H9 (cell line): ENCODE data around the gene FBXL5. TPM values are rescaled to one million over a fixed set of nuclear protein-coding genes. Genes with fewer than 3 reads are reported as not detected.

Source experiments
- DNase-seq: peaks from one replicate; pipeline ENCODE4 v3.0.0-alpha.2; 2017
- H2AFZ ChIP-seq: one replicate; pipeline ENCODE4 v1.6.1; 2013; ENCODE audit warnings: mild to moderate bottlenecking, low read length, control low read depth, moderate library complexity
- H2AK5ac ChIP-seq: 2 replicates; pipeline ENCODE4 v1.6.1; 2013; ENCODE audit warnings: low read length, control low read depth, mixed read lengths; ENCODE audit not compliant: insufficient read length
- H2BK120ac ChIP-seq: one replicate; pipeline ENCODE4 v1.6.1; 2013; ENCODE audit warnings: low read depth, mild to moderate bottlenecking, low read length, control low read depth, inconsistent platforms; ENCODE audit not compliant: poor library complexity, severe bottlenecking
- H2BK12ac ChIP-seq: 2 replicates; pipeline ENCODE4 v1.6.1; 2013; ENCODE audit warnings: low read length, control low read depth, mixed read lengths, low read depth; ENCODE audit not compliant: insufficient read length
- H2BK15ac ChIP-seq: 2 replicates; pipeline ENCODE4 v1.6.1; 2013; ENCODE audit warnings: low read depth, low read length, control low read depth
- H2BK20ac ChIP-seq: one replicate; pipeline ENCODE4 v1.6.1; 2013; ENCODE audit warnings: low read depth, mild to moderate bottlenecking, low read length, control low read depth, inconsistent platforms; ENCODE audit not compliant: poor library complexity, severe bottlenecking
- H2BK5ac ChIP-seq: 2 replicates; pipeline ENCODE4 v1.6.1; 2013; ENCODE audit warnings: low read length, control low read depth, mixed read lengths; ENCODE audit not compliant: insufficient read length
- H3K14ac ChIP-seq: 2 replicates; pipeline ENCODE4 v1.6.1; 2013; ENCODE audit warnings: low read length, control low read depth; ENCODE audit not compliant: insufficient read depth
- H3K18ac ChIP-seq: 2 replicates; pipeline ENCODE4 v1.6.1; 2013; ENCODE audit warnings: low read depth, mild to moderate bottlenecking, mixed read lengths, low read length, control low read depth; ENCODE audit not compliant: insufficient read length
- H3K23ac ChIP-seq: 2 replicates; pipeline ENCODE4 v1.6.1; 2013; ENCODE audit warnings: low read length, control low read depth, mixed read lengths, low read depth; ENCODE audit not compliant: insufficient read length
- H3K23me2 ChIP-seq: 2 replicates; pipeline ENCODE4 v1.6.1; 2013; ENCODE audit warnings: low read depth, mild to moderate bottlenecking, mixed read lengths, low read length, control low read depth; ENCODE audit not compliant: insufficient read length, poor library complexity, severe bottlenecking
- H3K27ac ChIP-seq: 2 replicates; pipeline ENCODE4 v1.5.1; 2013; ENCODE audit warnings: low read length, control low read depth, mixed read lengths, low read depth; ENCODE audit not compliant: insufficient read length
- H3K27me3 ChIP-seq: 2 replicates; pipeline ENCODE4 v1.6.1; 2013; ENCODE audit warnings: low read length, control low read depth, inconsistent platforms; ENCODE audit not compliant: insufficient read depth
- H3K4ac ChIP-seq: 2 replicates; pipeline ENCODE4 v1.6.1; 2013; ENCODE audit warnings: low read depth, mild to moderate bottlenecking, control low read depth, inconsistent platforms, low read length, moderate library complexity
- H3K4me1 ChIP-seq: 2 replicates; pipeline ENCODE4 v1.6.1; 2013; ENCODE audit warnings: low read length, control low read depth, inconsistent platforms; ENCODE audit not compliant: insufficient read depth
- H3K4me2 ChIP-seq: 2 replicates; pipeline ENCODE4 v1.6.1; 2013; ENCODE audit warnings: low read length, control low read depth, mixed read lengths; ENCODE audit not compliant: insufficient read length, insufficient read depth
- H3K56ac ChIP-seq: 2 replicates; pipeline ENCODE4 v1.6.1; 2013; ENCODE audit warnings: low read depth, mild to moderate bottlenecking, mixed read lengths, low read length, control low read depth; ENCODE audit not compliant: insufficient read length
- H3K79me1 ChIP-seq: 2 replicates; pipeline ENCODE4 v1.6.1; 2013; ENCODE audit warnings: low read depth, mild to moderate bottlenecking, moderate library complexity, low read length, control low read depth, inconsistent platforms; ENCODE audit not compliant: insufficient read depth, poor library complexity, severe bottlenecking
- H3K79me2 ChIP-seq: 2 replicates; pipeline ENCODE4 v1.6.1; 2013; ENCODE audit warnings: low read length, control low read depth, inconsistent platforms; ENCODE audit not compliant: insufficient read depth
- H3K9ac ChIP-seq: 2 replicates; pipeline ENCODE4 v1.6.1; 2013; ENCODE audit warnings: low read length, control low read depth, mixed read lengths; ENCODE audit not compliant: insufficient read length; ENCODE audit errors: extremely low read depth
- H3K9me3 ChIP-seq: one replicate; pipeline ENCODE4 v1.6.1; 2013; ENCODE audit warnings: low read depth, low read length, inconsistent platforms; ENCODE audit not compliant: control insufficient read depth
- H3T11ph ChIP-seq: one replicate; pipeline ENCODE4 v1.6.1; 2013; ENCODE audit warnings: mild to moderate bottlenecking, low read length, control low read depth, inconsistent platforms
- H4K20me1 ChIP-seq: one replicate; pipeline ENCODE4 v1.6.1; 2013; ENCODE audit not compliant: control insufficient read depth, insufficient read length, insufficient read depth
- H4K5ac ChIP-seq: 2 replicates; pipeline ENCODE4 v1.6.1; 2013; ENCODE audit warnings: low read depth, mild to moderate bottlenecking, mixed read lengths, low read length, control low read depth; ENCODE audit not compliant: insufficient read length
- H4K8ac ChIP-seq: replicated peaks from 2 replicates; pipeline ENCODE4 v1.6.1; 2013; ENCODE audit warnings: low read length, control low read depth, mixed read lengths, low read depth; ENCODE audit not compliant: insufficient read length
- H4K91ac ChIP-seq: 2 replicates; pipeline ENCODE4 v1.6.1; 2013; ENCODE audit warnings: low read depth, mild to moderate bottlenecking, moderate library complexity, mixed read lengths, low read length, control low read depth; ENCODE audit not compliant: insufficient read length
- H3K27ac Mint-ChIP-seq, 3 experiments: 2 replicates in 2 of 3; 3 replicates in 1 of 3; pipeline ENCODE4 v1.8.0; 2020 to 2021; ENCODE audit warnings: mixed read lengths in 3 of 3, mild to moderate bottlenecking in 1 of 3, moderate library complexity in 1 of 3
- H3K27me3 Mint-ChIP-seq: 2 replicates; pipeline ENCODE4 v1.8.0; 2021; ENCODE audit warnings: low read depth, mild to moderate bottlenecking, moderate library complexity, mixed read lengths
- H3K36me3 Mint-ChIP-seq, 3 experiments: 2 replicates in 2 of 3; 3 replicates in 1 of 3; pipeline ENCODE4 v1.8.0; 2020 to 2021; ENCODE audit warnings: low read depth in 3 of 3, mixed read lengths in 3 of 3; ENCODE audit not compliant: insufficient read depth in 1 of 3
- H3K4me1 Mint-ChIP-seq, 2 experiments: 2 replicates each; pipeline ENCODE4 v1.8.0; 2020; ENCODE audit warnings: mixed read lengths in 2 of 2
- H3K4me3 Mint-ChIP-seq, 2 experiments: 2 replicates in 1 of 2; 3 replicates in 1 of 2; pipeline ENCODE4 v1.8.0; 2020 to 2021; ENCODE audit warnings: mild to moderate bottlenecking in 2 of 2, mixed read lengths in 2 of 2, moderate library complexity in 1 of 2
- H3K9me3 Mint-ChIP-seq, 2 experiments: 2 replicates in 1 of 2; 3 replicates in 1 of 2; pipeline ENCODE4 v1.8.0; 2020; ENCODE audit warnings: mild to moderate bottlenecking in 2 of 2, mixed read lengths in 2 of 2, moderate library complexity in 1 of 2
- CTCF ChIP-seq: fragments of 200-600 bp; sonication (generic); conservative IDR thresholded peaks from 3 replicates; pipeline ENCODE4 v1.8.0; 2021; ENCODE audit warnings: antibody characterized with exemption, mild to moderate bottlenecking
- WGBS: extraction: QIAGEN DNeasy Blood & Tissue Kit; methylation state at CpG from one replicate; pipeline ENCODE4 v1.1.7; 2013; ENCODE audit warnings: missing lambda C conversion rate, low lambda C conversion rate, mixed read lengths; ENCODE audit not compliant: insufficient read length; ENCODE audit errors: extremely low coverage; 5-methylcytosine and 5-hydroxymethylcytosine counted together
- total RNA-seq: library from RNA; stranded (reverse); gene quantifications from 2 replicates; pipeline ENCODE4 v1.2.1, GENCODE V29; 2021

FBXL5 gene
- total RNA-seq, 1 experiment from 2014 or later: 57.6 TPM

- Histone ChIP-seq H2BK120ac (no peak overlapping the region), H4K91ac (no peak overlapping the region), H3K9ac (no peak overlapping the region), H3K9me3 (no peaks in the 10 kb centered on the region), H3K4ac (no peak overlapping the region), H2BK15ac (no peak overlapping the region), H4K5ac (no peak overlapping the region), H3K18ac (no peak overlapping the region), H3K27ac (no peak overlapping the region), H3K4me1 (peaks cover 2% of the 10 kb centered on the region; the same call in 1 of the 2 replicates), H3K23ac (no peak overlapping the region), H3T11ph (no peak overlapping the region), H3K27me3 (no peaks in the 10 kb centered on the region), H2BK20ac (no peak overlapping the region), H4K20me1 (no peaks in the 10 kb centered on the region), H3K23me2 (peaks cover 10% of the 10 kb centered on the region), H2AFZ (no peak overlapping the region), H3K14ac (no peak overlapping the region), H2AK5ac (no peak overlapping the region), H3K79me1 (peaks cover 4% of the 10 kb centered on the region), H2BK12ac (no peak overlapping the region), H2BK5ac (no peak overlapping the region), H3K4me2 (no peak overlapping the region), H3K56ac (no peak overlapping the region), H3K79me2 (peaks cover 10% of the 10 kb centered on the region; the same call in 1 of the 2 replicates), H4K8ac (no peak overlapping the region)
- whole genome bisulfite sequencing: no CpG with 5 or more reads among the region's 1 CpG
- Mint-ChIP-seq H3K9me3 (no peaks in the 10 kb centered on the region), H3K36me3 (peaks cover 0 to 4% (median 0%) of the 10 kb centered on the region in 3 experiments; a peak in 2 of 7 replicates), H3K27ac (no peak overlapping the region), H3K4me3 (no peak overlapping the region), H3K27me3 (no peaks in the 10 kb centered on the region; the same call in 1 of the 2 replicates), H3K4me1 (peaks cover 36 to 42% of the 10 kb centered on the region in 2 experiments)
- no peak for DNase-seq
- no peak for TF ChIP-seq CTCF
Measured at GRCh38 chr4:15652191-15652590, 3.0 kb downstream of the FBXL5 start.
